Kidney (tissue), 14 donors: Measurements from ENCODE around the gene SERPINB6. TPM values are rescaled to one million over a fixed set of nuclear protein-coding genes. Genes with fewer than 3 reads are reported as not detected.

ENCODE experiments used
- DNase-seq, 5 donors: peaks; one replicate each; pipeline ENCODE4 v3.0.0-alpha.2; 2013 to 2020
- FAIRE-seq: peaks from 2 replicates; lab custom pipeline; 2012; peaks lifted over from hg19 to GRCh38; lab: Jason Lieb, UNC
- H3K27ac ChIP-seq, 2 donors: one replicate each; pipeline ENCODE4 v1.7.0; 2013; ENCODE audit warnings: low read depth in 2 of 2, low read length in 2 of 2, inconsistent platforms in 1 of 2
- H3K27me3 ChIP-seq: one replicate; pipeline ENCODE4 v1.7.1; 2013; ENCODE audit warnings: low read length, inconsistent platforms; ENCODE audit not compliant: control insufficient read depth, insufficient read depth
- H3K36me3 ChIP-seq, 3 donors: one replicate each; pipeline versions ENCODE4 v1.7.0 to v1.7.1; 2013; ENCODE audit warnings: low read length in 3 of 3, control low read depth in 1 of 3, inconsistent platforms in 1 of 3; ENCODE audit not compliant: insufficient read depth in 3 of 3, control insufficient read depth in 2 of 3
- H3K4me1 ChIP-seq, 3 donors: one replicate each; pipeline versions ENCODE4 v1.7.0 to v1.7.1; 2013; ENCODE audit warnings: low read length in 3 of 3, inconsistent platforms in 1 of 3, low read depth in 1 of 3; ENCODE audit not compliant: control insufficient read depth in 2 of 3, insufficient read depth in 2 of 3
- H3K4me3 ChIP-seq, 3 donors: one replicate each; pipeline versions ENCODE4 v1.7.0 to v1.8.1; 2013; ENCODE audit warnings: low read length in 3 of 3, control low read depth in 1 of 3, inconsistent platforms in 1 of 3
- H3K9ac ChIP-seq, 3 donors: one replicate each; pipeline versions ENCODE4 v1.7.0 to v1.7.1; 2013; ENCODE audit warnings: low read length in 3 of 3, control low read depth in 1 of 3, inconsistent platforms in 1 of 3
- H3K9me3 ChIP-seq, 3 donors: one replicate each; pipeline versions ENCODE4 v1.7.0 to v1.7.1; 2013; ENCODE audit warnings: low read length in 3 of 3, control low read depth in 1 of 3, inconsistent platforms in 1 of 3; ENCODE audit not compliant: control insufficient read depth in 2 of 3, insufficient read depth in 1 of 3
- CTCF ChIP-seq: IDR thresholded peaks from 3 replicates; pipeline ENCODE4 v1.5.1; 2012; ENCODE audit warnings: mild to moderate bottlenecking, moderate library complexity, borderline replicate concordance; ENCODE audit not compliant: insufficient read depth; ENCODE audit errors: extremely low read depth
- intact Hi-C: fragments of 100-400 bp; cut with DNase I; formaldehyde crosslinking; loops from one replicate; pipeline ENCODE4 v1.11.1; 2022
- polyA plus RNA-seq: library from polyadenylated mRNA; stranded (reverse); fragments of 350-450 nt; fragmentation: Illumina TruSeq; extraction: RNeasy Lipid Tissue Mini Kit (QIAGEN cat#74804); gene quantifications from one replicate; pipeline ENCODE4 v1.2.3, GENCODE V29; 2014; ENCODE audit warnings: low read depth, low replicate concordance; ENCODE audit not compliant: insufficient read depth
- total RNA-seq: library from RNA; stranded (reverse); fragmentation: NEBNext Ultra II Directional; extraction: Animal tissue kit (Norgen Biotek cat#: 25700); gene quantifications from one replicate; pipeline ENCODE4 v1.2.1, GENCODE V29; 2021
- donor health status: control.
- donor health status: control.
- donor health status: control.
- donor health status: control.
- donor health status: control.
- donor health status: DM: yes; HTN: yes; CAD: no.
- donor health status: Normal renal cell carcinoma (clear cell type).

The SERPINB6 gene
- total and polyA plus RNA-seq, 2 donors from 2014 or later, result 136 to 212 TPM

- Histone ChIP-seq H3K36me3 (no peaks in the 10 kb centered on the region), H3K4me3 (no peak overlapping the region), H3K9ac (no peak overlapping the region), H3K9me3 (no peaks in the 10 kb centered on the region), H3K4me1 (peaks cover 0 to 15% (median 12%) of the 10 kb centered on the region in 3 donors), H3K27ac (no peak overlapping the region), H3K27me3 (no peaks in the 10 kb centered on the region)
- DNase-seq (no peak), FAIRE-seq (no peak)
- no peak for TF ChIP-seq CTCF
- intact Hi-C loops, result no loop called here
Measured at GRCh38 chr6:2980465-2980855, 9.1 kb upstream of the SERPINB6 start.

GRCh38 chr6:2979819-2980464 lies 8.6 kb upstream of the SERPINB6 start:
- Histone ChIP-seq H3K4me3 (no peak overlapping the region), H3K9ac (no peak overlapping the region), H3K4me1 (peaks cover 0 to 15% (median 12%) of the 10 kb centered on the region in 3 donors), H3K27ac (no peak overlapping the region), H3K36me3 (no peaks in the 10 kb centered on the region), H3K27me3 (no peaks in the 10 kb centered on the region), H3K9me3 (no peaks in the 10 kb centered on the region)
- FAIRE-seq, result no peak
- no peak for TF ChIP-seq CTCF
- intact Hi-C loops, result no loop called here
- DNase-seq, result peak in 1 of 5 donors; percentile 10

GRCh38 chr6:2978923-2979322 lies 7.6 kb upstream of the SERPINB6 start:
- Histone ChIP-seq H3K27ac (no peak overlapping the region), H3K4me1 (peaks cover 0 to 15% (median 12%) of the 10 kb centered on the region in 3 donors), H3K9me3 (no peaks in the 10 kb centered on the region), H3K27me3 (no peaks in the 10 kb centered on the region), H3K9ac (no peak overlapping the region), H3K4me3 (no peak overlapping the region), H3K36me3 (no peaks in the 10 kb centered on the region)
- DNase-seq (peak in 1 of 5 donors; percentile 11), FAIRE-seq (no peak)
- intact Hi-C loops, result no loop called here
- TF ChIP-seq CTCF, result no peak
